GM18519 (cell line): ENCODE data around the gene LCK.
"Not testable (repeated sequence)": the region's sequence is repeated elsewhere in the genome, so short reads cannot be mapped to it uniquely, and the experiment has no call there.

Experiments used
- ATAC-seq: cut with Tn5 transposase; IDR thresholded peaks from one replicate; pipeline ENCODE4 v1.9.1; 2021; ENCODE audit warnings: mild to moderate bottlenecking, moderate library complexity; ENCODE audit not compliant: unreplicated experiment, low FRiP score

Gene LCK

DNA sequence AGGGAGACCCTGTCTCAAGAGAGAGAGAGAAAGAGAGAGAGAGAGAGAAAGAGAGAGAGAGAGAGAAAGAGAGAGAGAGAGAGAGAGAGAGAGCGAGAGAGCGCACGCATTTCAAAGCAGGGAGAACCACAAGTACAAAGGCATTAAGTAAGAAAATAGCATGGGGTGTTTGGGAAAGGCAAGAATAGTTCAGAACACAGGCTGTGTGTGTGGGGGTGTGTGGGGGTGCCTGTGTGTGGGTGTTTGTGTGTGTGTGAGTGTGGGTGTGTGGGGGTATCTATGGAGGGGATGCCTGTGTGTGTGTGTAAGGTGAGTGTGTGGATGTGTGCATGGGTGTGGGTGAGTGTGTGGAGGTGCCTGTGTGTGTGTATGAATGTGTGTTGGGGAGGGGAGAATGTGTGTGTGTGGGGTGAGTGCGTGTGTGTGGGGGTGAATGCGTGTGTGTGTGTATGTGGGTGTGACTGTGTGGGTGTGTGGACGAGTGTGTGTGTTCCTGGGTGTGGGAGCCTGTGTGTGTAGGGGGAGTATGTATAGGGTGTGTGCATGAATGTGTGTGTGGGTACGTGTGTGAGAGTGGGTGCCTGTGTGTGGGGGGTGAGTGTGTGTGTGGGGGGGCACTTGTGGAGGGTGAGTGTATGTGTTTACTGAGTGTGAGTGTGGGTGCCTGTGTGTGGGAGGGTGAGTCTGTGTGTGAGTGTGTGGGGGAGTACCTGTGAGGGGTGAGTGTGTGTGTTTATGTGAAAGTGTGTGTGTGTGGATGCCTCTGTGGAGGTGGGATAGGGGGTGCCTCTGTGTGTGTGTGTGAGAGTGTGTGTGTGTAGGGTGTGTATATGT, 21.7 kb downstream of the LCK start:
- ATAC-seq: no peak

DNA sequence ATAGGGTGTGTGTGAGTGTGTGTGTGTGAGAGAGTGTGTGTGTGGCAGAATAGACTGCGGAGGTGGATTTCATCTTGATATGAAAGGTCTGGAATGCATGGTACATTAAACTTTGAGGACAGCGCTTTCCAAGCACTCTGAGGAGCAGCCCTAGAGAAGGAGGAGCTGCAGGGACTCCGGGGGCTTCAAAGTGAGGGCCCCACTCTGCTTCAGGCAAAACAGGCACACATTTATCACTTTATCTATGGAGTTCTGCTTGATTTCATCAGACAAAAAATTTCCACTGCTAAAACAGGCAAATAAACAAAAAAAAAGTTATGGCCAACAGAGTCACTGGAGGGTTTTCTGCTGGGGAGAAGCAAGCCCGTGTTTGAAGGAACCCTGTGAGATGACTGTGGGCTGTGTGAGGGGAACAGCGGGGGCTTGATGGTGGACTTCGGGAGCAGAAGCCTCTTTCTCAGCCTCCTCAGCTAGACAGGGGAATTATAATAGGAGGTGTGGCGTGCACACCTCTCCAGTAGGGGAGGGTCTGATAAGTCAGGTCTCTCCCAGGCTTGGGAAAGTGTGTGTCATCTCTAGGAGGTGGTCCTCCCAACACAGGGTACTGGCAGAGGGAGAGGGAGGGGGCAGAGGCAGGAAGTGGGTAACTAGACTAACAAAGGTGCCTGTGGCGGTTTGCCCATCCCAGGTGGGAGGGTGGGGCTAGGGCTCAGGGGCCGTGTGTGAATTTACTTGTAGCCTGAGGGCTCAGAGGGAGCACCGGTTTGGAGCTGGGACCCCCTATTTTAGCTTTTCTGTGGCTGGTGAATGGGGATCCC, 22.5 kb downstream of the LCK start:
- ATAC-seq: no peak

- ATAC-seq: no peak
Measured at GRCh38 chr1:32274646-32275340, 23.7 kb downstream of the LCK start.

- ATAC-seq: no peak
Measured at GRCh38 chr1:32275424-32275823, 24.4 kb downstream of the LCK start.

DNA sequence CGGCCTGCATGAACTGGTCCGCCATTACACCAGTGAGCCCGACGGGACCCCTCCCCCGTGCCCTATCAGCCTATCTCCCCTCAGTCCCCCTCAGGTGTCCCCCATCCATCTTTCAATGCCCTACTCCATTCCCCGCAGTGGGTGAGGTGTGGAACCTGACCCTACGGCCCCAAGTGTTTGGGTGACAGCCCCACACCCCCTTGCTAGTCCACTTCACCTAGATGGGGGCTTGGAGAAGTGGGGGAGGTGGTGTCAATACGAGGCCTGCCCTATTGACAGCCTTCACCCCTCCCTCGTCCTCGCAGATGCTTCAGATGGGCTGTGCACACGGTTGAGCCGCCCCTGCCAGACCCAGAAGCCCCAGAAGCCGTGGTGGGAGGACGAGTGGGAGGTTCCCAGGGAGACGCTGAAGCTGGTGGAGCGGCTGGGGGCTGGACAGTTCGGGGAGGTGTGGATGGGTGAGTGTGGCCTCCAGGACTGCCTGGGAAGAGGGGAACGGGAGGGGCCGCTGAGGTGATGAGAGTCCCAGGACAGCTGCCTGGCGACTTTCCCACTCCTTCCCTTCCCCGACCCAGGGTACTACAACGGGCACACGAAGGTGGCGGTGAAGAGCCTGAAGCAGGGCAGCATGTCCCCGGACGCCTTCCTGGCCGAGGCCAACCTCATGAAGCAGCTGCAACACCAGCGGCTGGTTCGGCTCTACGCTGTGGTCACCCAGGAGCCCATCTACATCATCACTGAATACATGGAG, 25.1 kb downstream of the LCK start:
- ATAC-seq: no peak

DNA sequence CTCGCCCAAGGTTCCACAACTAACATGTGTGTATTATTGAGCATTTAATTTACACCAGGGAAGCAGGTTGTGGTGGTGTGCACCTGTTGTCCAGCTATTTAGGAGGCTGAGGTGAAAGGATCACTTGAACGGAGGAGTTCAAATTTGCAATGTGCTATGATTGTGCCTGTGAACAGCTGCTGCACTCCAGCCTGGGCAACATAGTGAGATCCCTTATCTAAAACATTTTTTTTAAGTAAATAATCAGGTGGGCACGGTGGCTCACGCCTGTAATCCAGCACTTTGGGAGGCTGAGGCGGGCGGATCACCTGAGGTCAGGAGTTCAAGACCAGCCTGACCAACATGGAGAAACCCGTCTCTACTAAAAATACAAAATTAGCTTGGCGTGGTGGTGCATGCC, 33.7 kb downstream of the LCK start:
- not testable (repeated sequence) for ATAC-seq

- ATAC-seq: no peak
Measured at GRCh38 chr1:32285658-32286057, 34.6 kb downstream of the LCK start.

DNA sequence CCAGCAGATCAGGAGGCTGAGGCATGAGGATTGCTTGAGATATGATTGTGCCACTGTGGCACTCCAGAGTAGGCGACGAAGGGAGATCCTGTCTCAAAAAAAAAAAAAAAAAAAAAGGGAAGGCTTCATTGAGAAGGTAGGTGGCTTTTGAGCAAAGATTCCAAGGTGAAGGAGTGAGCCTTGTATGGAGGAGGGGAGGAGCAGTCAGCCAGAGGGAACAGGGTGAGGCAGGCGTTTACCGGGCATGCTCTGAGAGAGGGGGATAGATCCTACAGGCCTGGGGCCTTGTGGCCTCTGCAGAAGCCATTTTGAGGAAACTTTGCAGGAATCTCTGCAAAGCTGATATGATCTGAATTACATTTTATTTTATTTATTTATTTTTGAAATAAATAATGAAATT, 35.7 kb downstream of the LCK start:
- no peak for ATAC-seq

- no peak for ATAC-seq
Measured at GRCh38 chr1:32289256-32289655, 38.2 kb downstream of the LCK start.

GRCh38 chr1:32291145-32291707, 40.2 kb downstream of the LCK start:
- ATAC-seq: no peak

DNA sequence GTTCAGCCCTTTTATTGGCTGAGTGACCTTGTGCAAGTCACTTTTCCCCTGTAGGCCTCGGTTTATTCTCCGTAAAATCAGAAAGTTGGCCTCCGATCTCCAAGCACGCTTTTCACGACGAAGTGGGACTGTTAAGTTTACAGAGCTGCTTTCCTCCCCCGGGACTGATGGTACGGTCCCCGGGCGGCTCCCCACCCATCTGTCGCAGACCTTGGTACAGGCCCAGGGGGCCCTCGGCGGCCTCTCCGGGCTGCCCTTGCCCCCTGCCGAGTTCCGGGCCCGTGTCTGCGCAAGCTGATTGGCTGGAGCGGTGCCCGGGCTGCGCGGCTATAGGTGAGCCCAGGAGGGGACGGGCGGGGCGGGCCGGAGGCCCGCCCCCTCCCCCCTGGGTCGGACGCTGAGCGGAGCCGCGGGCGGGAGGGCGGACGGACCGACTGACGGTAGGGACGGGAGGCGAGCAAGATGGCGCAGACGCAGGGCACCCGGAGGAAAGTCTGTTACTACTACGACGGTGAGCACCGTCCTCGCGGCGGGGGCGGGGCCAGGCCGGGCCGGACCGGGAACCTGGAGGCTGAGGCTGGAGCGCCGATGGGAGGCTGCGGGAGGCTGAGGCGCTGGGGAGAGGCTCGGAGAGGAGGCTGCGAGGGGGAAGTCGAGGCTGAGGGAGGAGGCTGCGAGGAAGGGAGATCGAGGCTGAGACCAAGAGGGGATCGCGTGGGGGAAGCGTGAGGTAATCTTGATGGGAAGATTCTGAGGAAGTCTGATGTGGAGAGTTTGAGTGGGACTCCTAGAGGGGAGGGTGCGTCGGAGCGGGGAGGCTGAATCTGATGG, 40.9 kb downstream of the LCK start, which contains the start of gene HDAC1:
Gene HDAC1 (plus strand): TSS at position 376 of the 831 bp plus-strand sequence. CDS start 87 bp downstream, at position 463.
- ATAC-seq: peak; percentile 94

DNA sequence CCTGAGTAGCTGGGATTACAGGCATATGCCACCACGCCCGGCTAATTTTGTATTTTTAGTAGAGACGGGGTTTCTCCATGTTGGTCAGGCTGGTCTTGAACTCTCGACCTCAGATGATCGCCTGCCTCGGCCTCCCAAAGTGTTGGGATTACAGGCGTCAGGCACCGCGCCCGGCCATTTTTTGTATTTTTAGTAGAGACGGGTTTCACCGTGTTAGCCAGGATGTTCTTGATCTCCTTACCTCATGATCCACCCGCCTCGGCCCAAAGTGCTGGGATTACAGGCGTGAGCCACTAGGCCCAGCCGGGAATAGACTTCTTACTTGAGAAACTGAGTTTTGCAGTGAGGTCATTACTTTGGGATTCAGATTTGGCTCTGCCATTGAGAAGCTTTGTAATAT, 47.1 kb downstream of the LCK start:
- ATAC-seq: not testable (repeated sequence)

DNA sequence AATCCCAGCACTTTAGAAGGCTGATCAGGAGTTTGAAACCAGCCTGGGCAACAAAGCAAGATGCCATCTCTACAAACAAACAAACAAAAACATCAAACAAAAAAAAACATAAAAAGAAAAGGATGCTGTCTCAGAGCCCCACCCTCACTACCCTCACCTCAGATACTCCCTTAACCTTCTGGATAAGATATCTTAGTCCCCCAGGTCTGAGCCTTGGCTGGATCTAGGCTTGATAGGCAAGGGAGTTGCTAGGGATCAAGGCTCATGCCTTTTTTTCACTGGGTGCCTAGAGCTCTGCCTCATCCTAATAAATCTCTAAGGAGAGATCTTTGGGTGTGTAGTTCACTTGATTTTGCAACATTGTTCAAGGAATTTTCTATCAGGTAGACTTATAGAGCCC, 48.3 kb downstream of the LCK start:
- ATAC-seq: no peak

DNA sequence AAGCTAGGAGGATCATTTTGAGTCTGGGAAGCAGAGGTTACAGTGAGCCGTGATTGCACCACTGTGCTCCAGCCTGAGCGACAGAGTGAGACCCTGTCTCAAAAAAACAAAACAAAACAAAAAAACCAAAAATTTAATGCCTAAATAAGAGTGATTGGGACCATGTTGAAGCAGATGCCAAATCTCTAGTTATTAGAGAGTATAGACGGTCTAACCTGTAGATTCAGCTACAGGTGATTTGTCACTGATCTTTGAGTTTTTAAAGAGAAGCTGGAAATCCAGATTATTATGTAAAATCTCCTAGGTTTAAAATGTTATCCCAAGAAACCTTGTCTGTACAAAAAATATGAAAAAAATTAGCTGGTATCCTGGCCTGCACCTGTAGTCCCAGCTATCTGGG, 52.3 kb downstream of the LCK start:
- ATAC-seq: no peak

- no peak for ATAC-seq
Measured at GRCh38 chr1:32303997-32304622, 53.0 kb downstream of the LCK start.

GRCh38 chr1:32305310-32305709, 54.2 kb downstream of the LCK start:
- ATAC-seq: no peak

- ATAC-seq: no peak
Measured at GRCh38 chr1:32307324-32307723, 56.3 kb downstream of the LCK start.

GRCh38 chr1:32309960-32310359, 58.9 kb downstream of the LCK start:
- ATAC-seq: no peak
